SK-N-SH treated with all-trans-retinoic acid at 6 μM for 48 hours (cell line): ENCODE results near the gene EHBP1.

Source experiments
- ATAC-seq: fragments of 200-7000 bp; cut with Tn5 transposase; 3 replicates; pipeline ENCODE4 v1.9.1; 2020; ENCODE audit warnings: mild to moderate bottlenecking, moderate library complexity
- ARNTL ChIP-seq: fragments of 450-650 bp; formaldehyde crosslinking; IDR thresholded peaks from 2 replicates; pipeline ENCODE4 v1.5.0; 2020; ENCODE audit warnings: low read depth, mild to moderate bottlenecking, moderate library complexity, borderline replicate concordance
- BACH2 ChIP-seq: fragments of 250-450 bp; sonication (Bioruptor Pico); IDR thresholded peaks from 2 replicates; pipeline ENCODE4 v1.9.0; 2021; ENCODE audit warnings: mild to moderate bottlenecking, borderline replicate concordance
- CREB5 ChIP-seq: fragments of 250-450 bp; sonication (Bioruptor Pico); IDR thresholded peaks from 2 replicates; pipeline ENCODE4 v1.5.1; 2020; ENCODE audit warnings: low read depth, mild to moderate bottlenecking, moderate library complexity
- CSDC2 ChIP-seq: fragments of 250-450 bp; sonication (Bioruptor Pico); IDR thresholded peaks from 2 replicates; pipeline ENCODE4 v1.5.0; 2020; ENCODE audit warnings: mild to moderate bottlenecking, moderate library complexity
- CSRNP3 ChIP-seq: fragments of 250-450 bp; sonication (Bioruptor Pico); IDR thresholded peaks from 2 replicates; pipeline ENCODE4 v1.5.1; 2021; ENCODE audit warnings: mild to moderate bottlenecking, moderate library complexity
- ESRRG ChIP-seq: fragments of 250-450 bp; sonication (Bioruptor Pico); IDR thresholded peaks from 2 replicates; pipeline ENCODE4 v1.6.1; 2021; ENCODE audit warnings: mild to moderate bottlenecking
- ISL1 ChIP-seq: fragments of 250-450 bp; sonication (Bioruptor Pico); IDR thresholded peaks from 2 replicates; pipeline ENCODE4 v2.1.2; 2022; ENCODE audit warnings: mild to moderate bottlenecking, moderate library complexity
- OSR1 ChIP-seq: fragments of 250-450 bp; sonication (Bioruptor Pico); IDR thresholded peaks from 2 replicates; pipeline ENCODE4 v1.8.0; 2022; ENCODE audit warnings: moderate library complexity, mild to moderate bottlenecking, inconsistent platforms
- POU6F1 ChIP-seq: fragments of 250-450 bp; sonication (Bioruptor Pico); IDR thresholded peaks from 2 replicates; pipeline ENCODE4 v1.8.0; 2021; ENCODE audit warnings: low read depth, mild to moderate bottlenecking, moderate library complexity, borderline replicate concordance
- PPARA ChIP-seq: fragments of 250-450 bp; sonication (Bioruptor Pico); IDR thresholded peaks from 2 replicates; pipeline ENCODE4 v1.5.0; 2020; ENCODE audit warnings: mild to moderate bottlenecking, borderline replicate concordance
- RARB ChIP-seq: fragments of 250-450 bp; sonication (Bioruptor Pico); IDR thresholded peaks from 2 replicates; pipeline ENCODE4 v1.8.0; 2021; ENCODE audit warnings: mild to moderate bottlenecking, moderate library complexity
- SNAI2 ChIP-seq: fragments of 250-450 bp; sonication (Bioruptor Pico); IDR thresholded peaks from 2 replicates; pipeline ENCODE4 v1.5.0; 2020; ENCODE audit warnings: mild to moderate bottlenecking, moderate library complexity
- TCF4 ChIP-seq: fragments of 250-450 bp; sonication (Bioruptor Pico); IDR thresholded peaks from 2 replicates; pipeline ENCODE4 v1.8.0; 2021; ENCODE audit warnings: mild to moderate bottlenecking, moderate library complexity, borderline replicate concordance
- TOX ChIP-seq: fragments of 250-450 bp; sonication (Bioruptor Pico); IDR thresholded peaks from 2 replicates; pipeline ENCODE4 v1.8.0; 2021; ENCODE audit warnings: mild to moderate bottlenecking, moderate library complexity, borderline replicate concordance
- TSHZ2 ChIP-seq: fragments of 250-450 bp; sonication (Bioruptor Pico); IDR thresholded peaks from 2 replicates; pipeline ENCODE4 v1.5.0; 2020; ENCODE audit warnings: mild to moderate bottlenecking, moderate library complexity
- ZC3H10 ChIP-seq: fragments of 250-450 bp; sonication (Bioruptor Pico); IDR thresholded peaks from 2 replicates; pipeline ENCODE4 v1.5.1; 2021; ENCODE audit warnings: mild to moderate bottlenecking, moderate library complexity
- ZFP3 ChIP-seq: fragments of 250-450 bp; sonication (Bioruptor Pico); IDR thresholded peaks from 2 replicates; pipeline ENCODE4 v1.5.0; 2020; ENCODE audit warnings: mild to moderate bottlenecking, moderate library complexity
- ZNF565 ChIP-seq: fragments of 450-650 bp; formaldehyde crosslinking; conservative IDR thresholded peaks from 2 replicates; pipeline ENCODE4 v1.5.0; 2020; ENCODE audit warnings: low read depth, mild to moderate bottlenecking, moderate library complexity
- ZNF70 ChIP-seq: fragments of 450-650 bp; formaldehyde crosslinking; IDR thresholded peaks from 2 replicates; pipeline ENCODE4 v1.5.0; 2020; ENCODE audit warnings: mild to moderate bottlenecking, moderate library complexity
- ZNF8 ChIP-seq: fragments of 450-650 bp; formaldehyde crosslinking; IDR thresholded peaks from 2 replicates; pipeline ENCODE4 v1.5.0; 2020; ENCODE audit warnings: mild to moderate bottlenecking, moderate library complexity

EHBP1 gene

GRCh38 chr2:62660087-62660486, 45.4 kb upstream of the EHBP1 start:
- ATAC-seq: no peak
- no peak for TF ChIP-seq CSRNP3 (CRISPR knock-in tag)
- no peak for TF ChIP-seq ESRRG
- TF ChIP-seq BACH2 (CRISPR knock-in tag): no peak
- no peak for TF ChIP-seq CSDC2 (CRISPR knock-in tag)
- no peak for TF ChIP-seq ZNF8 (CRISPR knock-in tag)
- TF ChIP-seq ISL1: no peak
- no peak for TF ChIP-seq OSR1
- TF ChIP-seq TOX: no peak
- TF ChIP-seq TSHZ2: no peak
- no peak for TF ChIP-seq TCF4 (CRISPR knock-in tag)
- no peak for TF ChIP-seq SNAI2 (CRISPR knock-in tag)
- TF ChIP-seq ZC3H10 (CRISPR knock-in tag): no peak
- no peak for TF ChIP-seq ZNF565 (CRISPR knock-in tag)
- TF ChIP-seq ZFP3 (CRISPR knock-in tag): no peak
- TF ChIP-seq ZNF70: no peak
- TF ChIP-seq, all 23 proteins: peak for 0

- ATAC-seq: peak; percentile 4; the same call in 1 of the 3 replicates
- TF ChIP-seq CREB5 (CRISPR knock-in tag): no peak
- no peak for TF ChIP-seq ZFP3 (CRISPR knock-in tag)
- TF ChIP-seq ZNF70: no peak
- no peak for TF ChIP-seq ARNTL (CRISPR knock-in tag)
- no peak for TF ChIP-seq OSR1
- TF ChIP-seq TCF4 (CRISPR knock-in tag): no peak
Observed at GRCh38 chr2:62660582-62661262, 44.8 kb upstream of the EHBP1 start.

- no peak for TF ChIP-seq ZFP3 (CRISPR knock-in tag)
- no peak for TF ChIP-seq PPARA (CRISPR knock-in tag)
- no peak for TF ChIP-seq RARB (CRISPR knock-in tag)
- TF ChIP-seq BACH2 (CRISPR knock-in tag): no peak
- TF ChIP-seq POU6F1: no peak
- no peak for TF ChIP-seq CREB5 (CRISPR knock-in tag)
- no peak for TF ChIP-seq OSR1
- no peak for TF ChIP-seq CSDC2 (CRISPR knock-in tag)
- no peak for TF ChIP-seq TCF4 (CRISPR knock-in tag)
- TF ChIP-seq ZC3H10 (CRISPR knock-in tag): no peak
- ATAC-seq: no peak
Observed at GRCh38 chr2:62661263-62661635, 44.3 kb upstream of the EHBP1 start.

GRCh38 chr2:62662131-62662530, 43.4 kb upstream of the EHBP1 start:
- TF ChIP-seq ZNF70 (no peak), OSR1 (no peak), ZNF8 (CRISPR knock-in tag) (no peak)
- ATAC-seq: no peak
